Measurements from ENCODE around the gene SIM2. TPM values are rescaled to one million over a fixed set of nuclear protein-coding genes. Genes with fewer than 3 reads are reported as not detected.

Gene SIM2
- total and polyA plus RNA-seq, 2 experiments from 2014 or later, result 0.14 TPM; not detected in 1

- Histone ChIP-seq H3K36me3 (ENCODE audit: low read depth) (no peaks in the 10 kb centered on the region), H2AFZ (no peak overlapping the region), H3K79me2 (ENCODE audit: insufficient read depth) (no peaks in the 10 kb centered on the region), H3K9me2 (ENCODE audit: insufficient read depth) (no peaks in the 10 kb centered on the region), H3K4me3 (no peak overlapping the region), H3K27ac (no peak overlapping the region), H3K4me1 (ENCODE audit: insufficient read depth) (no peaks in the 10 kb centered on the region), H3F3A (ENCODE audit: insufficient read depth) (no peaks in the 10 kb centered on the region), H3K4me2 (ENCODE audit: unreplicated experiment) (no peak overlapping the region), H4K20me1 (ENCODE audit: insufficient read depth) (no peaks in the 10 kb centered on the region), H3K9me3 (ENCODE audit: low read depth) (no peaks in the 10 kb centered on the region), H3K27me3 (replicated peaks; ENCODE audit: insufficient read depth) (peaks cover 50% of the 10 kb centered on the region), H3K9ac (no peak overlapping the region)
- TF ChIP-seq EZH2phosphoT487 (IDR thresholded peaks at IDR 0.05; ENCODE audit: insufficient read depth, low read depth) (no peak), EZH2 (IDR thresholded peaks at IDR 0.05; ENCODE audit: insufficient read depth, poor library complexity, severe bottlenecking) (no peak)
- in situ Hi-C loops (cut with MboI), result loop anchor here (25.0 kb wide), 1 partner anchor 92 kb away; no protein-coding TSS in a partner anchor
- DNase-seq, result no peak
- WGBS, 2 experiments (ENCODE audit: low coverage in 1 of 2, low lambda C conversion rate in 2 of 2, missing lambda C conversion rate in 2 of 2), result 54 to 56% methylated on average over 17 to 18 of the region's 18 CpGs
These were observed 30.5 kb downstream of the SIM2 start for GRCh38 chr21:36729310-36729970.

- no peaks in the 10 kb centered on the region for H4K20me1 ChIP-seq (ENCODE audit: insufficient read depth)
These were observed 31.7 kb downstream of the SIM2 start for GRCh38 chr21:36730291-36731281.

GRCh38 chr21:36732217-36732616 lies 33.3 kb downstream of the SIM2 start:
- no peak overlapping the region for H3K27ac ChIP-seq
- TF ChIP-seq EZH2 (IDR thresholded peaks at IDR 0.05; ENCODE audit: insufficient read depth, poor library complexity, severe bottlenecking), result no peak
- no peak for TF ChIP-seq EZH2phosphoT487 (IDR thresholded peaks at IDR 0.05; ENCODE audit: insufficient read depth, low read depth)
- no peaks in the 10 kb centered on the region for H3K4me1 ChIP-seq (ENCODE audit: insufficient read depth)
- no peak overlapping the region for H3K4me2 ChIP-seq (ENCODE audit: unreplicated experiment)
- no peak overlapping the region for H3K4me3 ChIP-seq
- H4K20me1 ChIP-seq (ENCODE audit: insufficient read depth), result no peaks in the 10 kb centered on the region
- H3K9me2 ChIP-seq (ENCODE audit: insufficient read depth), result no peaks in the 10 kb centered on the region
- 50 to 61% methylated on average over 12 to 14 of the region's 14 CpGs for WGBS, 2 experiments (ENCODE audit: low coverage in 1 of 2, low lambda C conversion rate in 2 of 2, missing lambda C conversion rate in 2 of 2)
- no peak overlapping the region for H2AFZ ChIP-seq
- H3F3A ChIP-seq (ENCODE audit: insufficient read depth), result no peaks in the 10 kb centered on the region
- H3K36me3 ChIP-seq (ENCODE audit: low read depth), result no peaks in the 10 kb centered on the region
- H3K79me2 ChIP-seq (ENCODE audit: insufficient read depth), result no peaks in the 10 kb centered on the region
- no peak for DNase-seq
- in situ Hi-C loops (cut with MboI), result loop anchor here (25.0 kb wide), 1 partner anchor 95 kb away; no protein-coding TSS in a partner anchor
- H3K9me3 ChIP-seq (ENCODE audit: low read depth), result no peaks in the 10 kb centered on the region
- H3K9ac ChIP-seq, result no peak overlapping the region
- peaks cover 41% of the 10 kb centered on the region for H3K27me3 ChIP-seq (replicated peaks; ENCODE audit: insufficient read depth)

More at GRCh38 chr21:36730291-36731281, 31.7 kb downstream of the SIM2 start:
- Histone ChIP-seq H3F3A (ENCODE audit: insufficient read depth) (no peaks in the 10 kb centered on the region), H3K27me3 (replicated peaks; ENCODE audit: insufficient read depth) (peaks cover 48% of the 10 kb centered on the region), H3K4me1 (ENCODE audit: insufficient read depth) (no peaks in the 10 kb centered on the region), H3K79me2 (ENCODE audit: insufficient read depth) (no peaks in the 10 kb centered on the region), H3K4me2 (ENCODE audit: unreplicated experiment) (no peak overlapping the region), H3K27ac (no peak overlapping the region), H3K9ac (no peak overlapping the region), H3K9me2 (ENCODE audit: insufficient read depth) (no peaks in the 10 kb centered on the region), H3K36me3 (ENCODE audit: low read depth) (no peaks in the 10 kb centered on the region), H3K4me3 (no peak overlapping the region), H2AFZ (no peak overlapping the region), H3K9me3 (ENCODE audit: low read depth) (no peaks in the 10 kb centered on the region)
- no peak for DNase-seq
- 72 to 74% methylated on average over 30 of the region's 30 CpGs for WGBS, 2 experiments (ENCODE audit: low coverage in 1 of 2, low lambda C conversion rate in 2 of 2, missing lambda C conversion rate in 2 of 2)
- in situ Hi-C loops (cut with MboI), result loop anchor here (25.0 kb wide), 1 partner anchor 93 kb away; no protein-coding TSS in a partner anchor
- TF ChIP-seq EZH2 (IDR thresholded peaks at IDR 0.05; ENCODE audit: insufficient read depth, poor library complexity, severe bottlenecking) (no peak), EZH2phosphoT487 (IDR thresholded peaks at IDR 0.05; ENCODE audit: insufficient read depth, low read depth) (no peak)

GRCh38 chr21:36732761-36733160 lies 33.8 kb downstream of the SIM2 start:
- DNase-seq, result no peak
- Histone ChIP-seq H3K79me2 (ENCODE audit: insufficient read depth) (no peaks in the 10 kb centered on the region), H3K4me2 (ENCODE audit: unreplicated experiment) (no peak overlapping the region), H4K20me1 (ENCODE audit: insufficient read depth) (no peaks in the 10 kb centered on the region), H3K27ac (no peak overlapping the region), H3K9me3 (ENCODE audit: low read depth) (no peaks in the 10 kb centered on the region), H3K9me2 (ENCODE audit: insufficient read depth) (no peaks in the 10 kb centered on the region), H3K4me3 (no peak overlapping the region), H2AFZ (no peak overlapping the region), H3F3A (ENCODE audit: insufficient read depth) (no peaks in the 10 kb centered on the region), H3K36me3 (ENCODE audit: low read depth) (no peaks in the 10 kb centered on the region), H3K9ac (no peak overlapping the region), H3K4me1 (ENCODE audit: insufficient read depth) (no peaks in the 10 kb centered on the region), H3K27me3 (replicated peaks; ENCODE audit: insufficient read depth) (peaks cover 35% of the 10 kb centered on the region)
- no peak for TF ChIP-seq EZH2 (IDR thresholded peaks at IDR 0.05; ENCODE audit: insufficient read depth, poor library complexity, severe bottlenecking)
- no peak for TF ChIP-seq EZH2phosphoT487 (IDR thresholded peaks at IDR 0.05; ENCODE audit: insufficient read depth, low read depth)
- in situ Hi-C loops (cut with MboI), result loop anchor here (25.0 kb wide), 1 partner anchor 95 kb away; no protein-coding TSS in a partner anchor
- 69 to 70% methylated on average over 7 of the region's 7 CpGs for WGBS, 2 experiments (ENCODE audit: low coverage in 1 of 2, low lambda C conversion rate in 2 of 2, missing lambda C conversion rate in 2 of 2)

Data from GM23248 (cell line).